Neural cell (in vitro differentiated cells): ENCODE measurements around the gene RBMS3.

ENCODE experiments used
- TAF1 ChIP-seq: IDR thresholded peaks from 2 replicates; pipeline ENCODE4 v1.6.1; 2012; ENCODE audit warnings: low read depth
- TF ChIP-seq, protein P1 (sequence below): fragments of 450-650 bp; IDR thresholded peaks from 2 replicates; pipeline ENCODE4 v1.5.1; 2014; ENCODE audit warnings: antibody characterized with exemption, mild to moderate bottlenecking, moderate library complexity; ENCODE audit not compliant: poor library complexity, severe bottlenecking

DNA sequence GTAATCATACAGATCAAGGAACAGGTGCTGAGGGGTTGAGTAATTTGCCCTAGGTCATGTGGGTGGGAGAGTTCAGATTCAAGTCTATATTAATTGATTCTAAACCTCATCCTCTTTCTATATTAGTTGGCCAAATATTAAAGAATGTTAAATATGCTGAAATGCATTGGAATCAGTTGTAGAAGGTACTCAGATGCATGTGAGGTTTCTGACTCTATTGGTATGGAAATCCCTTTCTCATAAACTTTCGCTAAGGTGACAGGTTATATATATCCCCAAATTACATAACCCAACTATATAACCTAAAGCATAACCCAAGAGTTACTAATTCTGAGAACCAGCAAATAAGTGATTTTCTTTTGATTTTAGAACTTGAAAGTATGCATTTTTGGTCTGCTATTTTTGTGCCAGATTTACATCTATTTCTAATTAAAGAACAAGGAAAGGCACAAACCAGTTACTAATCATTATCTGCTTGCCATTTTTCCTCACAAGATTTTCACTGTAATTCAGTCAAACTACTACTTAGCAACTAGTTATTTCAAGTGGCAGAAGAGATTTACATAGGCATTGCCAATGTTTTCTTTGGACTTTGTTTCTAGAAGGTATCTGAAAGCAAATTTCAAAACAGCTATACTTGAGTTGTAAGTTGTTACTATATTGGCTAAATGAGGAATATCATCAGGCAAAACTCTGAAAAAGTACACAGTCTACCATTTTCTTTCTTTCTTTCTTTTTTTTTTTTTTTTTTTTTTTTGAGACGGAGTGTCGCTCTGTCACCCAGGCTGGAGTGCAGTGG, 201.3 kb downstream of the RBMS3 start:
- no peak for TF ChIP-seq TAF1
- TF ChIP-seq, protein P1, sequence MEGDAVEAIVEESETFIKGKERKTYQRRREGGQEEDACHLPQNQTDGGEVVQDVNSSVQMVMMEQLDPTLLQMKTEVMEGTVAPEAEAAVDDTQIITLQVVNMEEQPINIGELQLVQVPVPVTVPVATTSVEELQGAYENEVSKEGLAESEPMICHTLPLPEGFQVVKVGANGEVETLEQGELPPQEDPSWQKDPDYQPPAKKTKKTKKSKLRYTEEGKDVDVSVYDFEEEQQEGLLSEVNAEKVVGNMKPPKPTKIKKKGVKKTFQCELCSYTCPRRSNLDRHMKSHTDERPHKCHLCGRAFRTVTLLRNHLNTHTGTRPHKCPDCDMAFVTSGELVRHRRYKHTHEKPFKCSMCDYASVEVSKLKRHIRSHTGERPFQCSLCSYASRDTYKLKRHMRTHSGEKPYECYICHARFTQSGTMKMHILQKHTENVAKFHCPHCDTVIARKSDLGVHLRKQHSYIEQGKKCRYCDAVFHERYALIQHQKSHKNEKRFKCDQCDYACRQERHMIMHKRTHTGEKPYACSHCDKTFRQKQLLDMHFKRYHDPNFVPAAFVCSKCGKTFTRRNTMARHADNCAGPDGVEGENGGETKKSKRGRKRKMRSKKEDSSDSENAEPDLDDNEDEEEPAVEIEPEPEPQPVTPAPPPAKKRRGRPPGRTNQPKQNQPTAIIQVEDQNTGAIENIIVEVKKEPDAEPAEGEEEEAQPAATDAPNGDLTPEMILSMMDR, result no peak
